ENCODE results near the gene HOXB4.

HOXB4 gene

DNA sequence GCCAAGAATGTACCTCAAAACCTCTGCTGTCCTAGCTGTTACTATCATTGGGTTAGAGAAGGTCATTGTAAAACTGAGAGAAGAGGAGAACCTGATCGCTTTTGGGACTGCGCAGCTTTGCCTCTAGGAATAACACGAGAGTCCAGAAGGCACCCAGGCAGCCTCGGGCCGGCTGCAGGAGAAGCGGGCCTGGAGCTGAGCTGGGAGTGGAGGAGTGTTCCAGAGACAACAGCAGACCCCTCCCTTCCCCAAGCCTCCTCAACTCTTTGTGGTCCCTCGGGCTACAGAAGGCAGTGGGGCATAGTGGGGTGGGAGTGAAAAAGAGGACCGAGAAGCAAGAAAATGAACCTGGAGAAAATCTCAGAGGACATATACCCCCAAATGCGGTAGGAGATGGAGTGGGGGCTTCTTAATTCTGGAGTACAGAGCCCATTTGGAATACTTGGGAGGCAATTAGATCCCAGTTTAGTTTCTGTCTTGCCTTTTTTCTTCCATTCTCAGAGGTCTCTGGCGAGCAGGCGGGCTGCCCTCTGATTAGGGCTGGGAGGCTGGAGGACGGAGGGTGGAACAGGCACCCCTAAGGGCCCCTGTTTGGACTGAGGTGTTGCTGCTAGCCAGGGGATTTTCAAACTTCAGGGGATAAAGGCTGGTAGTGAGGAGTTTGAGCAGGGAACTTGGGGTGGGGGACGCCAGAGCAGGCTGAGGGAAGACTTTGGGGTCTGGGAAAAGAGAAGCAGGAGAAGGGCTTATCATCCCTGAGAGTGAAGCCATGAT is 19.9 kb downstream of the HOXB4 start:
- no peak for DNase-seq

GRCh38 chr17:48556576-48557401 is 21.4 kb downstream of the HOXB4 start:
- no peak for DNase-seq

- DNase-seq: no peak
Observed at GRCh38 chr17:48556229-48556575, 21.9 kb downstream of the HOXB4 start.

DNA sequence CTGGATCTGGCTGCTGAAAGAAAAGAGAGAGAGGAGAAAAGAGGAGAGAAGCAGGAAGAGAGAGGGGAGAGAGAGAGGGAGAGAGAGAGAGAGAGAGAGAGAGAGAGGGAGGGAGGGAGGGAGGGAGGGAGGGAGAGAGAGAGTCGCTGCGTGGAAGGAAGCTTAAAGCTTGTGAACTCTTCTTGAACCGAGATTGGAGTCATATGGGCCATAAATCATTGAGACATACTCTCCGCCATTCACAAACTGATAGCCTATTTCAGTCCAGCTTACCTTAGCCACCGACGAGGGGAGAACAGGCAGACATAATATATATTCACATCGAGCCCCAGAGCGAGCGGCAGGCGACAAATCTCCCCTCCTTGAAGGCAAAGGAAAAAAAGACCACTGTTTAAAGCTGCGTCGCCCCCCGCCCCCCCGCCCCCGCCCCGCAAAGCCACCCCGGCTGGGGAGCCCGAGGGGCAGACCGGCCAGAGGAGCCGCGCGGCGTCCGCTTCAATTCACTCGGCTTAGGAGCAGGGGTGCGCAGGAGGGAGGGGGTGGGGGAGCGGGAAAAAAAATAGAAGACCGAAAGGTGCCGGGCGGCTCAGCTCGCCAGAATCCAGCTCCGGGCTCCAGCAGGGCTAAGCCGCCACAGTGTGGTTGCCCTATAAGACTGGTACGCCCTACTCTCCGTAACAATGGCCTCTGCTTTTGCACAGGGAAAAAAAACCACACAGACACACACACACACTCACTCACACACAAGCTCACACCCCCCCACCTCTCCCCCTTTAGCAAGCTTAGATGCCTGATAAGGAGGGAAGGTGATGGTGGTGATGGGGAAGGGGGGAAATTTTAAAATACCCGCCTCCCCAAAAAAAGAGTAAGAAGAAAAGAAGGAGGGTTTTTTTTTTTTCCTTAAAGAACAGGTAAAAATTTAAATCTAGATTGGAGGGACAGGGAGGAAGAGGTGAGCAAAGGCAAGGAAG is 22.6 kb downstream of the HOXB4 start:
- peak in 1 of 2 experiments; percentile 20 for DNase-seq

- peak in 1 of 2 experiments; percentile 11 for DNase-seq
Observed at GRCh38 chr17:48554412-48555257, 23.5 kb downstream of the HOXB4 start.

DNA sequence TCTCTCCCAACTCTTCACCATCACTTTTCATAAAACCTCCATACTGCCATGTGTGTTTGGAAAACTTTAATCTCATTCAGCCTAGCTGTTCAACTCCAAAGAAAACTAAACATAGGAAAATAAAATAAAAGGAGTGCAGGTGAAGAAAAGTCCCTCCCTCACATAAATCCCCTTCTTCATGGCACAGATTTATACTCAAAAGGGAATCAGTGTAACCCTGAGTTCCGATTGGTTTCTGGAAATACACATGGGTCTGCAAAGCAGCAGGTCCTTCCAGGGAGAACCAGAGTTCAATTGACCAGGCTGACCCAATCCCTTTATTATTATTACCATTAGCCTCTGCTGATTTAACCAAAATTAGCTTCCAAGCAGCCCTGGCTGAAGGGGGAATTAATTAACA is 24.3 kb downstream of the HOXB4 start:
- DNase-seq: no peak

DNA sequence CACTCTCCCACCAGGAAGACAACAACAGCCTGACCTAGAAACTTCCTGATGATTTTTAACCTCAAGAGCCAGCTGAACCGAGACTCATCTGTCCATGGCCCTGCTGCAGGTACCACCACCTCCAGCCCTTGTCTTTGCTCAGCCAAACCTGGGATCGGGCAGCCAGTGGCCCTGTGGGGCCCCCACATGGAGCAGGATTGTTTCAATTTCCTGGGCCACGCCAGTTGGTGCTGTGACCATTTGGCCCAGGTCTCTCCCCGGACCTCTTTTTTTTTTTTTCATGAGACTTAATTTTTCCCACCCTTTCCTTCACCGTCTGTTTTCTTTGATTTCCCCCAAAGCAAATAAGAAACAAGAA is 25.0 kb downstream of the HOXB4 start:
- DNase-seq: no peak

DNA sequence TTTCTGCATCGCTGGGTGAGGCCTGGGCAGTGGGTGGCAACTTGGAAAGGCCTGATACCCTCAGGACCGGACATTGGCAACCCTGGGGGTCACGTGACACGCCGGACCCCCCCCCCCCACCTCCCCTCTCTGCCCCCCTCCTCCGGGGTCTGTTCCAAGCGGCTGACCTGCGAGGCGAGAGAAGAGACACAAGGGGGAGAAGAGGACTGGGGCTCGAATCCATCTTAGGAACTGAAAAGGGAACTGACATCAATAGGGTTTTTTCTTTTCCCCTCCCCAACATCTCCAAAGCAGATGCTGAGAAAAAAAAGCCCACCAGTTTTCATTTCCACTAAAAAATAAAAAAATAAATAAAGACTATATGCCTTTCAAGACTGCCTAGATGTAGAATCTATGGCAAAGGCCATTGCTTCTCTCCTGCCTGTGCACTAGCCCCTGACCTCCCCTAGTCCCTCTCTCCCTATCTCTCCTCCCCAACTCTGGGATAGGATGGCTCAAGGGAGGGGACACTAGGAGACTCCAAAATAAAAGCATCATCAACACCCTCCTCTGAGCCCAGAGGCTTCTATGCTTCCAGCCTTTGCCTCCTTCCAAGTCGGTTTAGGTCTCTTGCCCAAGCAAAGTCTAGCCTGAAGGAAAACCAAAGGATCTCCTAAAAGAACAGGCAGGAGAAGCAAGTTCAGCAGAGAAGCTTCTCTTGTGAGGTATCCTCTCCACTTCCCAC is 25.5 kb downstream of the HOXB4 start:
- DNase-seq: no peak

GRCh38 chr17:48551596-48552465 is 26.3 kb downstream of the HOXB4 start:
- no peak for DNase-seq

- DNase-seq: no peak
Observed at GRCh38 chr17:48551214-48551555, 27.0 kb downstream of the HOXB4 start.

- DNase-seq: no peak
Observed at GRCh38 chr17:48550502-48551213, 27.5 kb downstream of the HOXB4 start.

GRCh38 chr17:48549914-48550501 is 28.1 kb downstream of the HOXB4 start:
- no peak for DNase-seq

DNA sequence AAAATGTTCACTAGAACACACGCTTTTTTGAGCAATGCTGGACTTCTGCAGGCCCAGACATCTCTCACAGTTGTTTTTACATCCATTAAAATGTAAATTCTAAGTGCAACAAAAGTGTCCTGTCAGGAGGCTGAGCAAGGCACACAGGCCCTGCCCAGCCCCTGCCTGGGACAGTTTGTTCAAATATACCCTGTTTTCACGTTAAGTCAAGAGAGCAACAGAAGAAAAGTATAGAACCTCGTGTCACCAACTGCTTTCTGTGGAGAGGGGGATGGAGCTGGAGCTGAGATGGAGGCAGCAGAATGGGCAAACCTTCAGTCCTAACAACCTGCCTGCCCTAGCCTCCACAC is 28.9 kb downstream of the HOXB4 start:
- no peak for DNase-seq

DNA sequence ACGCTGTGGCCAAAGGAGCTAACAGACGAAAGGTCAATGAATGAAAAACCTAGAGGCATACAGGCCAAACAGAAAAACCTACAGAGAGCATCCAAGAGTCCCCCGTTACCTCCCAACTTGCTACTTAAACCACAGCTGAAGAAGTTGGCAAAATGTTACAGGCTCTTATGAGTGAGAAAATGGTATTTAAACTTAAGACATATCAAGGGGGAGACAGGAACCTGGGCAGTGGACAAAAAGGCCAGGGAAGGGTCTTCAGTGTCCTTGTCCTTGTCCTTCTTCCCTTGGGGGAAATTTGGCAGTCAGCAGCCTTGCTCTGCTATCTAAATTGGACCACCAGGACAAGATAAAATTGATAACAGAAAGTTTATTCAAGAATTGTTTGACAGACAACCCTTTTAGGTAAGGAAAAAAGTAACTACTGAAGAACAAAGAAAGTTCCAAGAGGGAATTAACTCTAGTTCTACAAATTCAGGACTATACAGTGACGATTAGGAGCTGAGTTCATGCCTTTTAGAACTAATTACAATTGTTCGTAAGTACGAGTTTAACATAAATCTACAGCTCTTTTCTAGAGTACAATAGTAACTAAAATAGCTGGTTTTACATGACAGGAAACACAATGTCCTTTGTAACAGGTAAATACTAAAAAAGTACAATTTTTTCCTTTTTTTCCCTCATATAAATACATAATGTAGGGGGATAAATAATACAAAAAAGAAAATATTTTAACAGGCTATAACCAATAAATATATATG is 29.4 kb downstream of the HOXB4 start:
- DNase-seq: no peak

- DNase-seq: no peak
Observed at GRCh38 chr17:48547808-48548522, 30.2 kb downstream of the HOXB4 start.

- DNase-seq: no peak
Observed at GRCh38 chr17:48546924-48547807, 31.0 kb downstream of the HOXB4 start.
